Activated CD8-positive, alpha-beta T cell treated with anti-CD3 and anti-CD28 coated beads for 36 hours (primary cell): ENCODE results near the gene LCOR. TPM values are rescaled to one million over a fixed set of nuclear protein-coding genes. Genes with fewer than 3 reads are reported as not detected.
A peak's percentile ranks its signal among the peaks of the same experiment; 100 is the strongest.

Experiments
- ATAC-seq: fragments of 200-7000 bp; cut with Tn5 transposase; one replicate; pipeline ENCODE4 v1.10.0; 2021; ENCODE audit warnings: mild to moderate bottlenecking, moderate library complexity
- CTCF ChIA-PET: fragments of 350-600 bp; sonication (Branson Sonifier 250); formaldehyde crosslinking; loops from one replicate; lab custom pipeline; 2021; ENCODE audit warnings: antibody characterized with exemption; lab: Charles Lee
- POLR2A ChIA-PET: fragments of 350-600 bp; sonication (Branson Sonifier 250); formaldehyde crosslinking; loops from one replicate; lab custom pipeline; 2021; ENCODE audit warnings: antibody characterized with exemption; lab: Charles Lee
- DNase-seq: peaks from one replicate; pipeline ENCODE4 v3.0.0-alpha.2; 2020
- H3K27ac Mint-ChIP-seq: one replicate; pipeline ENCODE4 v1.8.0; 2021; ENCODE audit warnings: mild to moderate bottlenecking, mixed read lengths
- H3K27me3 Mint-ChIP-seq: one replicate; pipeline ENCODE4 v1.8.0; 2021; ENCODE audit warnings: mixed read lengths
- H3K36me3 Mint-ChIP-seq: one replicate; pipeline ENCODE4 v1.8.0; 2021; ENCODE audit warnings: low read depth, mixed read lengths
- H3K4me1 Mint-ChIP-seq: one replicate; pipeline ENCODE4 v1.8.0; 2021; ENCODE audit warnings: low read depth, mixed read lengths
- H3K4me3 Mint-ChIP-seq: one replicate; pipeline ENCODE4 v1.8.0; 2021; ENCODE audit warnings: mild to moderate bottlenecking, moderate library complexity, mixed read lengths
- H3K9me3 Mint-ChIP-seq: one replicate; pipeline ENCODE4 v1.8.0; 2021; ENCODE audit warnings: mixed read lengths
- CTCF ChIP-seq: fragments of 200-600 bp; IDR thresholded peaks from one replicate; pipeline ENCODE4 v1.8.0; 2022; ENCODE audit warnings: antibody characterized with exemption, mild to moderate bottlenecking
- intact Hi-C: fragments of 100-400 bp; cut with micrococcal nuclease; formaldehyde crosslinking; loops from one replicate; pipeline ENCODE4 v1.10.0; 2022
- total RNA-seq, 2 experiments: library from RNA; stranded (reverse); gene quantifications; one replicate each; pipeline ENCODE4 v1.2.3, GENCODE V29; 2021

The LCOR gene
- total RNA-seq, 2 experiments from 2014 or later, result 20.6 to 24.3 TPM

- no peak for DNase-seq
- Mint-ChIP-seq H3K9me3 (no peaks in the 10 kb centered on the region), H3K27ac (no peak overlapping the region), H3K4me1 (peaks cover 9% of the 10 kb centered on the region), H3K4me3 (no peak overlapping the region), H3K27me3 (peaks cover 8% of the 10 kb centered on the region), H3K36me3 (no peaks in the 10 kb centered on the region)
- no peak for ATAC-seq
- CTCF ChIA-PET, result interaction anchor here (0.8 to 7.6 kb wide), 5 partner anchors 9 to 395 kb away, joined by 3 to 125 read pairs (median 37); no protein-coding TSS in a partner anchor
- TF ChIP-seq CTCF, result no peak
- POLR2A ChIA-PET, result no interaction called here
- intact Hi-C loops, result loop anchor here (10.0 kb wide), 1 partner anchor 200 kb away; the partner anchor contains the start of gene LCOR
Observed at GRCh38 chr10:97034958-97035769, 203.1 kb downstream of the LCOR start.

GRCh38 chr10:97037365-97038361 is 205.6 kb downstream of the LCOR start:
- peak; percentile 85 for DNase-seq
- H3K27me3 Mint-ChIP-seq, result peaks cover 8% of the 10 kb centered on the region
- CTCF ChIA-PET, result interaction anchor here (0.6 to 7.6 kb wide), 77 partner anchors 9 to 620 kb away, joined by 3 to 125 read pairs (median 4); no protein-coding TSS in a partner anchor
- peaks cover 9% of the 10 kb centered on the region for H3K4me1 Mint-ChIP-seq
- ATAC-seq, result peak; percentile 98
- peak overlapping the region; percentile 46 for H3K4me3 Mint-ChIP-seq
- peak; percentile 97 for TF ChIP-seq CTCF
- intact Hi-C loops, result loop anchor here (10.0 kb wide), 1 partner anchor 203 kb away; the partner anchor contains the start of gene LCOR
- POLR2A ChIA-PET, result no interaction called here
- H3K36me3 Mint-ChIP-seq, result no peaks in the 10 kb centered on the region
- no peaks in the 10 kb centered on the region for H3K9me3 Mint-ChIP-seq
- H3K27ac Mint-ChIP-seq, result no peak overlapping the region

- CTCF ChIA-PET, result interaction anchor here (0.6 to 7.6 kb wide), 12 partner anchors 12 to 178 kb away, joined by 3 to 125 read pairs (median 10); no protein-coding TSS in a partner anchor
- no peak for TF ChIP-seq CTCF
- ATAC-seq (no peak), DNase-seq (no peak)
- intact Hi-C loops, result loop anchor here (10.0 kb wide), 1 partner anchor 204 kb away; the partner anchor contains the start of gene LCOR
- Mint-ChIP-seq H3K27ac (no peak overlapping the region), H3K4me3 (no peak overlapping the region), H3K27me3 (peaks cover 8% of the 10 kb centered on the region), H3K36me3 (no peaks in the 10 kb centered on the region), H3K9me3 (no peaks in the 10 kb centered on the region), H3K4me1 (peaks cover 9% of the 10 kb centered on the region)
- POLR2A ChIA-PET, result no interaction called here
Observed at GRCh38 chr10:97038688-97039087, 206.6 kb downstream of the LCOR start.

- peaks cover 9% of the 10 kb centered on the region for H3K4me1 Mint-ChIP-seq
- H3K27me3 Mint-ChIP-seq, result peaks cover 8% of the 10 kb centered on the region
- intact Hi-C loops, result loop anchor here (10.0 kb wide), 1 partner anchor 205 kb away; the partner anchor contains the start of gene LCOR
- DNase-seq, result no peak
- no peak overlapping the region for H3K4me3 Mint-ChIP-seq
- no peaks in the 10 kb centered on the region for H3K9me3 Mint-ChIP-seq
- no peak for ATAC-seq
- CTCF ChIA-PET, result interaction anchor here (4.4 to 7.6 kb wide), 2 partner anchors 13 to 156 kb away, joined by 34 to 125 read pairs; no protein-coding TSS in a partner anchor
- POLR2A ChIA-PET, result interaction anchor here (0.6 kb wide), 1 partner anchor 116 kb away, joined by 3 read pairs; no protein-coding TSS in a partner anchor
- TF ChIP-seq CTCF, result no peak
- H3K27ac Mint-ChIP-seq, result no peak overlapping the region
- H3K36me3 Mint-ChIP-seq, result no peaks in the 10 kb centered on the region
Observed at GRCh38 chr10:97039538-97040247, 207.6 kb downstream of the LCOR start.
